Activated B cell treated with CpG ODN at 0.5 μM for 24 hours (primary cell): ENCODE data around the gene INSYN2B. TPM values are rescaled to one million over a fixed set of nuclear protein-coding genes. Genes with fewer than 3 reads are reported as not detected.

Experiments
- ATAC-seq: fragments of 200-7000 bp; cut with Tn5 transposase; one replicate; pipeline ENCODE4 v1.10.0; 2021; ENCODE audit warnings: low read depth, mild to moderate bottlenecking, moderate library complexity
- CTCF ChIA-PET: fragments of 350-600 bp; sonication (Branson Sonifier 250); formaldehyde crosslinking; loops from one replicate; lab custom pipeline; 2021; ENCODE audit warnings: antibody characterized with exemption; lab: Charles Lee
- POLR2A ChIA-PET: fragments of 350-600 bp; sonication (Branson Sonifier 250); formaldehyde crosslinking; loops from one replicate; lab custom pipeline; 2021; ENCODE audit warnings: antibody characterized with exemption; lab: Charles Lee
- DNase-seq: peaks from one replicate; pipeline ENCODE4 v3.0.0; 2022
- H3K27ac Mint-ChIP-seq: one replicate; pipeline ENCODE4 v1.8.0; 2020; ENCODE audit warnings: mixed read lengths
- H3K27me3 Mint-ChIP-seq: one replicate; pipeline ENCODE4 v1.8.0; 2021; ENCODE audit warnings: mixed read lengths
- H3K36me3 Mint-ChIP-seq: one replicate; pipeline ENCODE4 v1.8.0; 2021; ENCODE audit warnings: low read depth, mixed read lengths
- H3K4me1 Mint-ChIP-seq: one replicate; pipeline ENCODE4 v1.8.0; 2021; ENCODE audit warnings: mixed read lengths
- H3K4me3 Mint-ChIP-seq: one replicate; pipeline ENCODE4 v1.8.0; 2020; ENCODE audit warnings: mild to moderate bottlenecking, mixed read lengths
- H3K9me3 Mint-ChIP-seq: one replicate; pipeline ENCODE4 v1.8.0; 2020; ENCODE audit warnings: mixed read lengths
- intact Hi-C: fragments of 100-400 bp; cut with micrococcal nuclease; formaldehyde crosslinking; loops from one replicate; pipeline ENCODE4 v1.15.1; 2024
- total RNA-seq: library from RNA; stranded (reverse); gene quantifications from 2 replicates; pipeline ENCODE4 v1.2.3, GENCODE V29; 2022
- TF ChIP-seq, protein P1 (sequence below): fragments of 200-600 bp; IDR thresholded peaks from one replicate; pipeline ENCODE4 v1.8.0; 2022; ENCODE audit warnings: antibody characterized with exemption, mild to moderate bottlenecking

The INSYN2B gene
- total RNA-seq, 1 donor from 2014 or later, result not detected

DNA sequence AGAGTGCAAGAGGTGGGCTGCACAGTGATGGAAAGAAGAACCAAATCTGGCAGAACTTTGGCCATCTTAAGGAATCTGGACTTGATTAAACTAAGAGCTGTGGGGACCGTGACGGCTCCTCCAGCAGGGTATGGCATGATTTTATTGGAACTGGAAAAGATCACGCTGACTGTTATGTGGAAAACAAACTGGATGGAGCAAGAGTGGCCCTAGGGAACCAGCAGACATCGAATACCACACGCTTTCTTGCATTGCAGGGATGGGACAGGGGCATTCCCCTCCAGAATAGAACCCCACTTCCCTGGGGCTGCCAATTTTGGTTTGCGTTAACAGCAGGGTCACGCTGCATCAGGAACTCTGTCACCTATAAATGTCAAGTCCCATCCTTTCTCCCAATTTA lies 38.8 kb downstream of the INSYN2B start:
- ChIA-PET CTCF (no interaction called here), POLR2A (no interaction called here)
- no peak for DNase-seq
- H3K4me3 Mint-ChIP-seq, result no peak overlapping the region
- intact Hi-C loops, result no loop called here
- no peak overlapping the region for H3K27ac Mint-ChIP-seq
- peaks cover 9% of the 10 kb centered on the region for H3K4me1 Mint-ChIP-seq
- no peak for ATAC-seq
- H3K9me3 Mint-ChIP-seq, result no peaks in the 10 kb centered on the region
- H3K36me3 Mint-ChIP-seq, result peaks cover 49% of the 10 kb centered on the region
- H3K27me3 Mint-ChIP-seq, result no peaks in the 10 kb centered on the region
- TF ChIP-seq, protein P1, sequence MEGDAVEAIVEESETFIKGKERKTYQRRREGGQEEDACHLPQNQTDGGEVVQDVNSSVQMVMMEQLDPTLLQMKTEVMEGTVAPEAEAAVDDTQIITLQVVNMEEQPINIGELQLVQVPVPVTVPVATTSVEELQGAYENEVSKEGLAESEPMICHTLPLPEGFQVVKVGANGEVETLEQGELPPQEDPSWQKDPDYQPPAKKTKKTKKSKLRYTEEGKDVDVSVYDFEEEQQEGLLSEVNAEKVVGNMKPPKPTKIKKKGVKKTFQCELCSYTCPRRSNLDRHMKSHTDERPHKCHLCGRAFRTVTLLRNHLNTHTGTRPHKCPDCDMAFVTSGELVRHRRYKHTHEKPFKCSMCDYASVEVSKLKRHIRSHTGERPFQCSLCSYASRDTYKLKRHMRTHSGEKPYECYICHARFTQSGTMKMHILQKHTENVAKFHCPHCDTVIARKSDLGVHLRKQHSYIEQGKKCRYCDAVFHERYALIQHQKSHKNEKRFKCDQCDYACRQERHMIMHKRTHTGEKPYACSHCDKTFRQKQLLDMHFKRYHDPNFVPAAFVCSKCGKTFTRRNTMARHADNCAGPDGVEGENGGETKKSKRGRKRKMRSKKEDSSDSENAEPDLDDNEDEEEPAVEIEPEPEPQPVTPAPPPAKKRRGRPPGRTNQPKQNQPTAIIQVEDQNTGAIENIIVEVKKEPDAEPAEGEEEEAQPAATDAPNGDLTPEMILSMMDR, result no peak

DNA sequence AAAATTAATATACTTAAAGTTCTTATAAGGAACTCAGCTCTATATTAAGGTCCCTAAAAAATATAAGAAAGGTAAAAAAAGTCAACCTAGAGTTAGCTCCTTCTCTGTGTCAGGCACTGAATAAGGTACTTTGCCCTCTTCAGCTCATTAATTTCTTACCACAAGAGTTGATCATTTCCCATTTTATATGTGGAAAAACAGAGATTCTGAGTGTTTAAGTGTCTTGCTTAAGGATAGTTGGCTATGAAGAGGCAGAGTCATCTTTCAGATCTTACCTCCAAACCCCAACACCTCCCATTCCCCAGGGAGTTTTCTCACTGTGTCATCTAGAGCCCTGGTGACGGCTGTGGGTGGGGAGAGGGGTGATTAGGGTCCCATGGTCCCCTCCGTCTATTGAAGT lies 40.6 kb downstream of the INSYN2B start:
- POLR2A ChIA-PET, result no interaction called here
- CTCF ChIA-PET, result no interaction called here
- H3K27me3 Mint-ChIP-seq, result no peaks in the 10 kb centered on the region
- TF ChIP-seq, protein P1, result no peak
- peaks cover 52% of the 10 kb centered on the region for H3K36me3 Mint-ChIP-seq
- peaks cover 23% of the 10 kb centered on the region for H3K4me1 Mint-ChIP-seq
- ATAC-seq, result no peak
- no peak overlapping the region for H3K27ac Mint-ChIP-seq
- intact Hi-C loops, result no loop called here
- DNase-seq, result no peak
- H3K9me3 Mint-ChIP-seq, result no peaks in the 10 kb centered on the region
- no peak overlapping the region for H3K4me3 Mint-ChIP-seq

DNA sequence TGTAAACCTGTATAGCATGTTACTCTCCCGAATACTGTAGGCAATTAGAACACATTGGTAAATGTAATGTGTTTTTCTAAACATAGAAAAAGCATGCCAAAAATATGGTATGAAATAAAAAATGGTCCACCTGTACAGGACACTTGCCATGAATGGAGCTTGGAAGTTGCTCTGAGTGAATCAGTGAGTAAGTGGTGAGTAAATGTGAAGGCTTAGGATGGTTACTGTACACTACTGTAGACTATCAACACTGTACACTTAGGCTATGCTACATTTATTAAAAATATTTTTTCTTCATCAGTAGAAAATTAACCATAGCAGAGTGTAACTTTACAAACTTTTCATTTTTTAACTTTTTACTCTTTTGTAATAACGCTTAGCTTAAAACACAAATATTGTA lies 41.9 kb downstream of the INSYN2B start:
- no peaks in the 10 kb centered on the region for H3K27me3 Mint-ChIP-seq
- H3K36me3 Mint-ChIP-seq, result peaks cover 61% of the 10 kb centered on the region
- DNase-seq, result no peak
- POLR2A ChIA-PET, result no interaction called here
- intact Hi-C loops, result no loop called here
- no peaks in the 10 kb centered on the region for H3K9me3 Mint-ChIP-seq
- H3K27ac Mint-ChIP-seq, result no peak overlapping the region
- H3K4me1 Mint-ChIP-seq, result peaks cover 22% of the 10 kb centered on the region
- no peak for ATAC-seq
- H3K4me3 Mint-ChIP-seq, result no peak overlapping the region
- TF ChIP-seq, protein P1, result no peak
- CTCF ChIA-PET, result no interaction called here

DNA sequence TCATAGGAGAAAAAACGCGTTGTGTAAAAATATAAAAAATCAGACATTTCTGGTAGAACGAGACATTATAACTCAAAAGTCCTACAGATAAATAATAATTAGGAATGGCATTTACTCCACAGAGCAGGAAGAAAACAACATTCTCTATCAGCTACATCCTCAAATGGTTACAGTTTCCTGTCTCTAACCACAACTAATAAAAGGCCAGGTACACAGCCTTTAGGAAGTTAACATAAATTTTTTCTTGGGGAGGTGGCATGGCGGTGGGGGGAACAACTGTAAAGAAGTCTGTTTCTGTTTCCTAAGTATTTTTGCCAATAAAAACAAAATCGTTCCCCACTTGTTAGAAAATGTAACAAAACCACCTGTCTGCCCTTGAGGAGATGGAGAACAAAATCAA lies 44.5 kb downstream of the INSYN2B start:
- ChIA-PET POLR2A (no interaction called here), CTCF (no interaction called here)
- Mint-ChIP-seq H3K27ac (no peak overlapping the region), H3K36me3 (peaks cover 70% of the 10 kb centered on the region), H3K27me3 (no peaks in the 10 kb centered on the region), H3K9me3 (no peaks in the 10 kb centered on the region), H3K4me3 (no peak overlapping the region), H3K4me1 (peaks cover 22% of the 10 kb centered on the region)
- intact Hi-C loops, result no loop called here
- TF ChIP-seq, protein P1, result no peak
- no peak for DNase-seq
- no peak for ATAC-seq

DNA sequence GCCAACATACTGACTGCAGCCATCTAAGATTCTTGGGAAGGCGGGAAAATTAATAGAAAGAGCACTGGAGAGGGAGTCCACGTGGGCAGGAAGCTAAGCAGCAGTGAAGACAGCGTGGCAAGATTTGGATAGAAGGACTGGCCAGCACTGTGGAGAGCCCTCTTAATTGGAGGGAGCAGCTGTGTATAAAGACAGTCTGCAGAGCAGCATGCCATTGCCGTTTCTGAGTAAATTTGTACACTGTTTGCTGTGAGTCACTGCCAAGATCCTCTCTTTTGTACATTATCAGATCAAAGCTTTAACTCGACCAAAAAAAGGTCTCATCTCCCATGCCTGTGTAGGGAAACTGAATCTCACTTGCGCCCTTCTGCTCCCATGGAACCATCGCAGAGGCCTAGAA lies 45.3 kb downstream of the INSYN2B start:
- ATAC-seq (no peak), DNase-seq (no peak)
- ChIA-PET POLR2A (no interaction called here), CTCF (no interaction called here)
- Mint-ChIP-seq H3K9me3 (no peaks in the 10 kb centered on the region), H3K27ac (no peak overlapping the region), H3K4me1 (peaks cover 22% of the 10 kb centered on the region), H3K36me3 (peaks cover 72% of the 10 kb centered on the region), H3K4me3 (no peak overlapping the region), H3K27me3 (no peaks in the 10 kb centered on the region)
- TF ChIP-seq, protein P1, result no peak
- intact Hi-C loops, result no loop called here
